ENCODE measurements around the gene FCHO1.
A peak's percentile ranks its signal among the peaks of the same experiment; 100 is the strongest.
"Not testable (repeated sequence)": the region's sequence is repeated elsewhere in the genome, so short reads cannot be mapped to it uniquely, and the experiment has no call there.

FCHO1 gene

DNA sequence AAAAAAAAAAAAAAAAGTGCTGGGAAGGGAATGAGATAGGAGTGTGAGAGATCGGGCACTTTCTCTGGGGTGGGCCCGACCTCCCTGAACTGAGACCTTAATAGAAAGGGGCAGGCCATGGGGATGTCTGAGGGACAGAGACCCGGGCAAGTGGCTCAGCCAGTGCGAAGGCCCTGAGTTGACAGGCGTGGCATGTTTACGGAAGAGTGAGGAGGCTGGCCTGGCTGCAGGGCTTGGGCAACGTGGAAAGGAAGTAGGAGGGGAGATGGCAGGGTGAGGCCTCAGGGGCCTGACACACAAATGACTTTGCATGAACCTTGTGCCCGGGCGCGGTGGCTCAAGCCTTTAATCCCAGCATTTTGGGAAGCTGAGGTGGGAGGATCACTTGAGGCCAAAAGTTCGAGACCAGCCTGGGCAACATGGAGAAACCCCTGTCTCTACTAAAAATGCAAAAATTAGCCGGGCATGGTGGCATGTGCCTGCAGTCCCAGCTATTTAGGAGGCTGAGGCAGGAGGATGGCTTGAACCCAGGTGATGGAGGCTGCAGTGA, 13.9 kb downstream of the FCHO1 start:
- no peak for DNase-seq

DNA sequence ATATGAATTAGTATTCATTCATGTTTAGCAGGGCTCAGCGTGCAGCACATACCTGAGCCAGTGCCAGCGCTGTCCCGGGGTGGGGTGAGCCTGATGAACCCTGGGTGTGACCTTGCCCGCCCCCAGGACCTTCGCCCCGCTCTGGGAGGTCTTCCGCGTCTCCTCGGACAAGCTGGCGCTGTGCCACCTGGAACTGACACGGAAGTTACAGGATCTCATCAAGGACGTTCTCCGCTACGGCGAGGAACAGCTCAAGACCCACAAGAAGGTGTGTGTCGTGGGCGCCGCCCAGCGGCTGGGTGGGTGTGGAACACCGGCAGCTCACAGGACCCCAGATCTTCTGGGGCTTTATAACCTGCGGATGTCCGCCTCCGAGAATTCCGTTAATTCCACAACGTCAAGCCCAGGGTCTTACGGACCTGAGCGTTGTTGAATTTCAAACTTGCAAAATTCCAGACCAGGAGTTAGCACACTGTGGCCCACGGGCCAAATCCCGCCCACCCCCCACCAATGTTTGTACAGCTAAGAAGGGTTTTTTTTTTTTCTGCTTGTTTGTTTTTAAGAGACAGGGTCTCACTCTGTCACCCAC, 15.4 kb downstream of the FCHO1 start:
- DNase-seq = peak; percentile 98

DNA sequence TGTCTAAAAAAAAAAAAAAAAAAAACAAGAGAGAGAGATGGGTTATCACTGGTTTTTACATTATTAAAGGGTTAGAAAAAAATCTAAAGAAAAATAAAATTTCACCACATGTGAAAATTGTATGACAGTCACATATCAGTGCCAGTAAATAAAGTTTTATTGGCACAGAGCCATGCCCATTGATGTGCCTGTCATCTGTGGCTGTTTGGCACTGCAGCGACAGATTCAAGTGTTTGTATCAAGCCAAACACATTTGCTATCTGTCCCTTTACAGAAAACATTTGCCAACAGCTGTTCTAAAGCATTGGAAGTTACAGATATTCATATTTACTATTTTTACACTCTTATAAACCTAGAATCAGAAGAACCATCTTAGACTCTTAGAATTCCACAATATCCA, 16.3 kb downstream of the FCHO1 start:
- no peak for DNase-seq

DNA sequence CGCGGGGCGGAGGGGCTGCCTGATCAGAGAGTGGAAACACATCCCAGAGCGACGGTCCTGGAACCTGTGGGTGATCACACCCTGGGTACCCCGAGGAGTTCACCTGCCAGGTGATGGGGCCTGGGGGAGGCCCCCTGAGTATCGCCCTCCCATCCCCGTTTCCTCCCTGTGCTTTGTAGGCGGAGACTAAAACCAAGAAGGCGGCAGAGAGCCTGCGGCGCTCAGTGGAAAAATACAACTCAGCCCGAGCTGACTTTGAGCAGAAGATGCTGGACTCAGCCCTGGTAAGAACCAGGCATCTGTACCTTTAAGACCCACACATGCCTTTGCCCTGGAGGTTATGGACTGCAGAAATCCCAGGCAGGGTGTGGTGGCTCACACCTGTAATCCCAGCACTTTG, 19.3 kb downstream of the FCHO1 start:
- no peak for DNase-seq

DNA sequence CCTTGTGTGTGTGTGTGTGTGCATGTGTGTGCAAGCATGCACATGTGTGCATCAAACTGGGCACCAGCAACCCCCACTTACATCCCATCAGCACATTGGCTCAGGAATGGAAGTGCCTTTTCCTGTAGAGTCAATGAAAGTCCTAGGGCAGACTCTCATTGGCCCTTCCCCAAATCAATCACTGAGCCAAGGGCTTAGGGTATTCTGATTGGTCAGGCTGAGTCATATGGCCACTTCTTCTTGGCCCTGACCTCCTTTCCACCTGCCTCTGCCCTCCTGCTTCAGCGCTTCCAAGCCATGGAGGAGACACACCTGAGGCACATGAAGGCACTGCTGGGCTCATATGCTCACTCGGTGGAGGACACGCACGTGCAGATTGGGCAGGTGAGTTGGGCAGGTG, 20.9 kb downstream of the FCHO1 start:
- peak; percentile 54 for DNase-seq

DNA sequence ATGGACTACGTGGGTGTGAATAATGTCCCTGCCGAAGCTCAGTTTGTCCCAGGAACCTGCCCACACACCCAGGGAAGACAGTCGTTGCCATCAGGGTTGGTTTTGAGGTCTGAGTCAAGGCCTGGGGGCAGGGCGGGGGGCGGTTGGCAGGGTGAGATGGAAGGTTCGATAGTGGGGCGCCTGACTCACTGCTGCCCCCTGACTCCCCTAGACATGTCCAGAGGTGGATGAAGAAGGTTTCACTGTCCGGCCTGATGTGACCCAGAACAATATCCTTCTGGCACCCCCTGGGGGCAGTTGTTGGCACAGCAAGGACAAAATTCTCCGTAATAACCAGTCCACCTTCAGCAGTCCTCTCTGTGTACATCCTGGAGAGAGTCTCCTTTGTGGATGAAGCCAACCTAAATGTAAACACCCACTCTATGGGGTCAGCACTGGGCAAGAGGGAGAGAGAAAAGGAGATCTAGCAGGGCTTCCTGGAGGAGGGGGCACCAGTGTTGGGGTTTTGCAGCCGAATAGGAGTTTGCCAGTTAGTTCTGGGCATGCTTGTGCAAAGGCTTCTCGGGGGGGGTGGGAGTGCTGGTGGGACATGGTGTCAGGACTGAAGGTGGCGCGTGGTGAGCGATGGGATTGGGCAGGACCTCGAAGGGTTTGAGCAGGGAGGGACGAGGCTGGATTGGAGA, 24.1 kb downstream of the FCHO1 start:
- peak; percentile 59 for DNase-seq

DNA sequence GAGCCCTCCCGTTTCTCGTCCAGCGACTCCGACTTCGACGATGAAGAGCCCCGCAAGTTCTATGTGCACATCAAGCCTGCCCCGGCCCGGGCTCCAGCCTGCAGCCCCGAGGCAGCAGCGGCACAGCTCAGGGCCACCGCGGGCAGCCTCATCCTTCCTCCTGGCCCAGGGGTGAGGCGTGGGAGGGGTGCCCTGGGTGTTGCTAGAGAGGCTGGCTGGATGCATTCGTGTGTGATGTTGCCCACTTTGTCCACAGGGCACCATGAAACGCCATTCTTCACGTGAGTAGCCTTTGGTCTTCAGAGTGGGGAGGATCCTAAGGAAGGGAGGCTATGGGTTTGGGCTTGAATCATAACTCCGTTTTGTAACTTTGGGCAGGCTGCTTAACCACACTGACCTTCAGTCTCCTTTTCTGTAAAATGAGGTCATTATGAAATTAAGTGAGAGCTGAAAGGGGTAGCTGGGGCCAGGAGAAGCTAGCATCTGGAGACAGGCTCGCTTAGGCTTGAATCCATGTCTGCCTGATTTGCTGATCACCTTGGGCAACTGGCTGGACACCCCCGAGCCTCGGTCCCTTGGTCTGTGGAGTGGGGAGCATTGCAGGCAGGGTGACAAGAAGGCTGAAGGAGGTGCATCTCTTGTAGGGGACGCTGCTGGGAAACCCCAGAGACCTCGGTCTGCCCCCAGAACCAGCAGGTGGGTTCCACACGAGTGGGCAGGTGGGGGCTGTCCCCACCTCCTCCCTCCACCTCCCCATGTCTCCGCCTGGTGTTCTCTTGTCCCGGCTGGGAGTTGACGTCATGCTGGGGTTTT, 24.9 kb downstream of the FCHO1 start:
- DNase-seq = no peak

DNA sequence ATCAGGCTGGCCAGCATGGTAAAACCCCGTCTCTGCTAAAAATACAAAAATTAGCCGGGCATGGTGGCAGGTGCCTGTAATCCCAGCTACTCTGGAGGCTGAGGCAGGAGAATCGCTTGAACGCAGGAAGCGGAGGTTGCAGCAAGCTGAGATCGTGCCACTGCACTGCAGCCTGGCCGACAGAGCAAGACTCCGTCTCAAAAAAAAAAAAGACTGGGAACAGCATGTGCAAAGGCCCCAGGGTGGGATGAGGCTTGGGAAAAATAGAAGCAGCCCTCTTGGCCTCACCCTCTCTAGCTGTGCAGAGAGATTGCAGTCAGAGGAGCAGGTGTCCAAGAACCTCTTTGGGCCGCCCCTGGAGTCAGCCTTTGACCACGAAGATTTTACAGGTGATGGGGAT, 26.6 kb downstream of the FCHO1 start:
- not testable (repeated sequence) for DNase-seq

DNA sequence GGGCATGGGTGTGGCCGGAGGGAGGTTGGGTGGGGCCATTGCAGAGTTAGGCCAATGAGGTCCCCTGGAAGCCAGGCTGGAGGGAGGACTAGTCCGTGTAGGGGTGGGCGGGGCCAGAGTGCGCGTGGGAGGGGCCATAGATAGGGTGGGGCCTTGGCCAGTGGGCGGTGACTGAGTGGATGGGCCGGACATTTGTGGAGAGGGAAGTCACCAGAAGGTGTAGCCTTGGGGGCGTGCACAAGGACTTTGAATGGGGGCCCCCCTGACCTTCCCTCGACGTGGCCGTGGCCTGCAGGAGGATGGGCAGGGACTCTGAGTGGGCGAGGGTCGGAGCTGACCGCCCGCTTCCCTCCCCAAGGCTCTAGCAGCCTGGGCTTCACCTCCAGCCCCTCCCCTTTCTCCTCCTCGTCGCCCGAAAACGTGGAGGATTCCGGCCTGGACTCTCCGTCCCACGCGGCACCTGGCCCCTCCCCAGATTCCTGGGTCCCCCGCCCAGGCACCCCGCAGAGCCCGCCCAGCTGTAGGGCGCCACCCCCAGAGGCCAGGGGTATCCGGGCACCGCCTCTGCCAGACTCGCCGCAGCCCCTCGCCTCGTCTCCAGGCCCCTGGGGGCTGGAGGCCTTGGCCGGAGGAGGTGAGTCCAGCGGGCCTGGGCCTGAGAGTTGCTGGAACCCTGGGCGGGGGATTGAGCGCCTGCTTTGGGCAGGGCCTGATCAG, 27.1 kb downstream of the FCHO1 start:
- DNase-seq = peak; percentile 97

DNA sequence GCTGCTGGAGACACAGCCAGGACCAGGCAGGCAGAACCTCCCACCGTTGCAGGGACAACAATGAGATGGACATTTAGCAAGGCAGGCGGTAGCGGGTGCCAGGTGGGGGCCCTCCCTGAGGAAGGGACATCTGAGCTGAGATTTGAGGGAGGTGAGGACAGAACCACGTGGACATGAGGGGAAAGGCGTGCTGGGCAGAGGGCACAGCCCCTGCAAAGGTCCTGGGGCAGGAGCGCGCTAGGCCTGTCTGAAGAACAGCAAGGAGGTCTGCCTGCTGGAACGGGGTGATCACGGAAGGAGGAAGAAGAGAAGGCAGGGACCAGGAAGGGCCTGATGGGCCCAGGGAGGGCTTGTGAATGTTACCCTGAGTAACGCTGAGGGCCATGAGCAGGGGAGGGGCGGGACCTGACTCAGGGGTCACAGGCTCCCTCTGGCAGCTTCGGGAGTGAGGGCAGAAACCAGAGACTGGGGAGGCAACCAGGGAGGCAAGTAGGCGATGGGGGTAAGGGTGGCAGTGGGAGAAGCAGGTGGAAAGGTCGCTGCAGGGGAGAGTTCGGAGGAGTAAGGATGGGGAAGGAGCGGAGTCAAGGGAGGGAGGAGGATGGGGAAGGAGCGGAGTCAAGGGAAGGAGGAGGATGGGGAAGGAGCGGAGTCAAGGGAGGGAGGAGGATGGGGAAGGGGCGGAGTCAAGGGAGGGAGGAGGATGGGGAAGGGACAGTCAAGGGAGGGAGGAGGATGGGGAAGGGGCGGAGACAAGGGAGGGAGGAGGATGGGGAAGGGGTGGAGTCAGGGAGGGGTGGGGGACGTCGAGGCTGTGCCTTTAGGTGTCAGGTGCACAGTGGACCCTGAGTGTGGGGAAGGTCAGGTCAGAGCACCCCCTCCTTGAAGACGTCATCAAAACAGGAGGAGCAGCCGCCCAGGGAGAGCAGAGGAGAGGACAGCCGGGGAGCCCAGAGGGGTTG, 28.0 kb downstream of the FCHO1 start:
- DNase-seq = peak; percentile 93

DNA sequence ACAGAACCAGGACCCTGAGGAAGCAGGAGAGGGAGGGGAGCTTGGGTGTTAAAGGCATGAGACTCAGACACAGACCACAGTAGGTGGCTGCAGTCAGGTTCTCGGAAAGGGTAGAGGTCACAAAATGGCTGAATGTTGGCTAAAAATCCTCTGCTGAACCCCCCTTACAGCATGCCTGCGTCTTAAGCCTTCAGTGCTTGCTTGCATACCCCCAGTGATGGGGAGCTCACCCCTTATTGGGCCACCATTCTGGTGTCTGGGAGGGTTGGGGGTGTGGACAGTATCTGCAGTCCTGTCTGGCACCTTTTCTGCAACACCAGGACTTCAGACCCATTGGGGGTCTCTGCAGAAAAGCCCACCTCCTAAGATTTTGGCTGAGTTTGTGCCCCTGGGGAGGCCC, 29.5 kb downstream of the FCHO1 start:
- DNase-seq = no peak

DNA sequence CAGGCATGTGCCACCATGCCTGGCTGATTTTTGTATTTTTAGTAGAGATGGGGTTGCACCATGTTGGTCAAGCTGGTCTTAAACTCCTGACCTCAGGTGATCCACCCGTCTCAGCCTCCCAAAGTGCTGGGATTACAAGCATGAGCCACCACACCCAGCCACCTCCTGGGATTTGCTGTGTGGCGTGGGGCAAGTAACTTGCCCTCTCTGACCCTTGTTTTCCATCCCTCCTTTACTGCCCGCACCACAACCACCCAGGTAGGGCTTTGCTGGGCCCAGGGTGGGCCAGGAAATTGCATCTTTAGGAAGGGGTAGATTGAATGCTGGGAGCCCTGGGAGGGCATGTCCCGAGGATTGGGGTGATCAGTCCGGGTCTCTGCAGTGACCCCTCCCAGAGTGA, 32.4 kb downstream of the FCHO1 start:
- not testable (repeated sequence) for DNase-seq

DNA sequence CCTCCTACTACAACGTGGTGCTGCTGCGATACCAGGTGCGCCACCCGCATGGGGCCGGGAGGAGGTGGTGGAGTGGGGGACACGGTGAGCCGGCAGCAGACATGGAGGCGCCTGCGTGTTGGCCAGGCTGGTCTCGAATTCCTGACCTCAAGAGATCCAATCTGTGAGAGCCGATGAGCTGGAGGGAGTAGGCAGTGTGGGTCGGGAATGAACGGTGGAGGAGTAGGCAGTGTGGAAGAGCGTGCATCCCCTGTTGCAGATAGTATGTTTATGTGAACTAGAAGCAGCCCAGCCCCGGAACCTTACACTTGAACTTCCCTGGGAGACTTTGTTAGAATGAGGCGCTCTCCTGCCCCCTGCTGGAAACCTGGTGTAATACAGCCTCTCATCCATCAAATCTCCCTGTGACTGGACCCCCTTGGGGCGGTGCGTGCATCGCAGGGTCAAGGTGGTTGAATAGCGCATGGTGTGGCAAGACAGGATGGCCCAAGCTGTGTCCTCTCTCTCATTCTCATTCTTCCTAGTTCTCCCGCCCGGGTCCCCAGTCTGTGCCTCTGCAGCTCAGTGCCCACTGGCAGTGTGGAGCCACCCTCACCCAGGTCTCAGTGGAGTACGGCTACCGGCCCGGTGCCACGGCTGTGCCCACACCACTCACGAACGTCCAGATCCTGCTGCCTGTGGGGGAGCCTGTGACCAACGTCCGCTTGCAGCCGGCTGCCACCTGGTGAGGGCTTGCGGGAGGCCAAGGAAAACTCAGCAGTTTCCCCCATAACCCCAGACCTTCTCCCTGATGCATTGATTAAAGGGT, 33.1 kb downstream of the FCHO1 start:
- DNase-seq = peak; percentile 93

DNA sequence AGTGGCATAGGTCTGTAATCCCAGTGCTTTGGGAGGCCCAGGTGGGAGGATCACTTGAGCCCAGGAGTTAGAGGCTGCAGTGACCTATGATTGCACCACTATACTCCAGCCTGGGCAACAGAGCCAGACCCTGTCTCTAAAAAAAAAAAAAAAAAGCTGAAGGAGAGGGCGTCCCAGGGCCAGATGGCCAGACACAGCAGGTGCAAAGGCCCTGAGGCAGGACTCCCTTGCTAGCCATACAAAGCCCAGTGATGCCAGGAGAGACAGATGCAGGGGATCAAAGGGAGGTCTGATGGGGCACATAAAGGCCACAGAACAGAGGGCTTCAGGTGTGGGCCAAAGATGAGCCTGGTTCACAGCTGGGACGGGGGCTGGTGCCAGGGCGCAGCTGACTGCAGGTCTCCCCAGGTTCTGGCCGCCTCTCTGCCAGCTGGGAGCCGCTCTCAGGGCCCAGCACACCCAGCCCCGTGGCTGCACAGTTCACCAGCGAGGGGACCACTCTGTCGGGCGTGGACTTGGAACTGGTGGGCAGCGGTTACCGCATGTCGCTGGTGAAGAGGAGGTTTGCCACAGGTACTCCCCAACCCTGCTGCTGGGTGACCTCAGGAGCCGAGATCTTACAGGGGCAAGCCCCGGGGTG, 36.1 kb downstream of the FCHO1 start:
- DNase-seq = no peak

DNA sequence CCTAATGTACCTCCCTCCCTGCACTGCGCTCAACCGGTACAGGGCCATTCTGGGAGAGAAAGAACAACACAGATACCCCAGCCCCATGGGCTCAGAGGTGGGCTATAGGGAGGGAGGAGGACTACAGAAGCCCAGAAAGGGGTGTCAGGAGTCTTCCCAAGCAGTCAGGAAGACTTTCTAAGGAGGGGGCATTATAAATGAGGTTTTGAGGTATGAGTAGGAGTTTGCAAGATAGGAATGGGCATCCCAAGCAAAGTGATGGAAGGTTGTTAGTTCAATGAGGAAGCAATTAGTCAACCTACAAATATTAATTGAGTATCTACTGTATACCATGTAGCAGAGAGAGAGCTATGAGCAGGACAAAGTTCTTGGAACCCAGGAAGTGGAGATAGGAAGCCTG, 37.4 kb downstream of the FCHO1 start:
- no peak for DNase-seq

DNA sequence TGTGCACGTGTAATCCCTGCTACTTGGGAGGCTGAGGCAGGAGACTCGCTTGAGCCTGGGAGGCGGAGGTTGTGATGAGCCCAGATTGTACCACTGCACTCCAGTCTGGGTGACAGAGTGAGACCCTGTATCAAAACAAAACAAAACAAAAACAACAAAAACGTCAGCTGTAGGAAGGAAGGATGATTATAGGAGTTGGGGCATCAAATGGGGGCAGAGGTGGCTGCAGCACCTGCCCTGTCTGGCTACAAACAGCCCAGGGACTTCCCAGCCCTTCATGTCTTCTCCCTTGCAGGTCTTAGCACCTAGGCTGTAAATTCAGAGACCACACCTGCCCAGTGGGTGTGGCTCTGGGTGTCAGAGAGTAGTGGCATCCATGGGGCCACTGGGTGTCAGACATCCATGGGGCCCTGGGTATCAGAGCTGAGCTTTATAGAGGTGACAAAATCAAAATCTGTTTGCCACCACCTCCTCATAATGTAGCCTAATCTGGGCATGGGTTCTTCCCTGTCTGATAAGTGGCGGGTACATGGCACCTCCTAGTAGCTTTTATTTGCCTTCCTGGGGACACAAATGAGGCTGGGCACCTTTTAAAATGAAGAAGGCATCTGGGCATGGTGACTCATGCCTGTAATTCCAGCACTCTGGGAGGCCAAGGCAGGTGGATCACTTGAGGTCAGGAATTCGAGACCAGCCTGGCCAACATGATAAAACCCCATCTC, 38.9 kb downstream of the FCHO1 start:
- DNase-seq = no peak

DNA sequence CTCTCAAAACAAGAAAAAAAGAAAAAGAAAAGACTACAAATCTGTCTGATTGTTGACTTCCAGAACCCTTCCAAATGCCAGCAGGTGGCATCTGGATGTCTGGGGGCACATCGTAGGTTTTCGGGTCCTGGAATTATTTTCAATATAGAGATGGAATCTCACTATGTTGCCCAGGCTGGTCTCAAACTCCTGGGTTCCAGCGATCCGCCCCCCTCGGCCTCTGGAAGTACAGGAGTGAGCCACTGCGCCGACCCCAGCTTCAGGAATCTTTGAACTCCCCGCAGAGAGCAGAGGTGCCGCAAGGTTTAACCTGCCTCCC, 43.1 kb downstream of the FCHO1 start:
- no peak for DNase-seq

DNA sequence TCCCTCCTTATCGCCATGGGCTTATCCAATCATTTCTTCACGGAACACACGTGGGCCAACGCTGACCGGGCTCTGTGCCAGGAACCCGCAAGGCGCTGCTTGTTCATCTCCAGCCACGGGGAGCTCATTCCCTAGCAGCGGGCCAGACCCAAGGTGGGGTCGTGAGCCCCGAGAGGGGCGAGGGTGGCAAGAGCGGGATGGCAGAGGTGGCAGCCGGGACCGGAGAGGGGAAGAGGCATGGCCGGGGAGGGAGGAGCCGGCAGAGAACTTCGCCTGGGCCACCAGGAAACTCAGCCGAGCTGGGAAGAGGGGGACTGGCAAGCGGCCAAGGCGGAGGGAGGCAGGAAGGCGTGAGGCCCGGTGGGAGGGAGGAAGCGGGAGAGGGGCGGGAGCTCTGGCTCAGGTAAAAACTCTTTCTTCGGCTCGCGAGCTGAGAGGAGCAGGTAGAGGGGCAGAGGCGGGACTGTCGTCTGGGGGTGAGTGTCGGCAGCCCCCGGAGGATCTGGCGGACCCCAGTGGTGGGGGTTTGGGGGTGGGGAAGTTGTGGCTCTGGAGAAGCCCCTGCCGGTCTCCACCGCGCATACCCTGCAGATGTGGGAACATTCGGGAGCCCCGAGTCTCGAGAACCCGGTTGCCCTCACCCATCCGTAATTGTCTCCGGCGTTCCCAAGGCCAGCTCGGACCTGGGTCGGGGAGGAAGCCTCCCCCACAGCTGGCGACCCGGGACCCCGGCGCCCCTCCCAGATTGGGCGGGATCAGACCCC, 43.6 kb downstream of the FCHO1 start, which contains the start of gene B3GNT3:
B3GNT3 (plus strand) TSS at position 408 of the 764 bp plus-strand sequence. CDS start 12,670 bp downstream, outside the sequence.
- DNase-seq = peak; percentile 60

DNA sequence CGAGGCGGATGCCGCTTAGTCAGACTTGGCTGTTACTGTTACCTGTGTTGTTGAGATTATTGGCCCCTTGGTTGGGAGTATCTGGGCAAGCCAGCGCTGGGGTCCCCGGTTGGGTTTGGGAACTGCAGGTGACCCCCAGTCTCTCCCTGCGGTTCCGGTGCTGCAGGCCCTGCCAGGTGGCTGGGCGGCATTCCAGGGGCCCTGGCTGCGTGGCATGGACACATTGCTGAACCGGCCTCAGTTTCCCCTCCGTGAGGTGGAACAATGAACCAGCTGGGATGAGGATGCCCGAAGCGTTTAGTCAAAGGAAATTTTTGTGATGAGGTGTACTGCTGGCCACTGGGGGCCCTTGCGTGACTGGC, 44.2 kb downstream of the FCHO1 start:
- DNase-seq = no peak
